Keratinocyte (primary cell): ENCODE data around the gene KLRK1. TPM values are rescaled to one million over a fixed set of nuclear protein-coding genes. Genes with fewer than 3 reads are reported as not detected.

Experiments
- DNase-seq: peaks from one replicate; pipeline ENCODE4 v3.0.0-alpha.2; 2011; ENCODE audit warnings: low read depth, missing footprints, low spot score
- FAIRE-seq: peaks from 2 replicates; lab custom pipeline; 2011; peaks lifted over from hg19 to GRCh38; lab: Jason Lieb, UNC
- H2AFZ ChIP-seq: 2 replicates; pipeline ENCODE4 v1.6.0; 2012; ENCODE audit warnings: low read length, control low read depth, inconsistent platforms; ENCODE audit not compliant: control insufficient read depth
- H3K27ac ChIP-seq: 2 replicates; pipeline ENCODE4 v1.5.1; 2011; ENCODE audit warnings: low read length; ENCODE audit not compliant: control insufficient read depth, insufficient read depth
- H3K27me3 ChIP-seq: 3 replicates; pipeline ENCODE4 v1.6.0; 2011; ENCODE audit warnings: low read length; ENCODE audit not compliant: control insufficient read depth, insufficient read depth; ENCODE audit errors: extremely low read depth
- H3K36me3 ChIP-seq, 2 experiments: 2 replicates in 1 of 2; 3 replicates in 1 of 2; pipeline ENCODE4 v1.5.1; 2011; ENCODE audit warnings: low read length in 2 of 2, mild to moderate bottlenecking in 1 of 2; ENCODE audit not compliant: control insufficient read depth in 2 of 2, insufficient read depth in 2 of 2; ENCODE audit errors: extremely low read depth in 1 of 2
- H3K4me1 ChIP-seq: 3 replicates; pipeline ENCODE4 v1.5.1; 2011; ENCODE audit warnings: low read length; ENCODE audit not compliant: control insufficient read depth, insufficient read depth; ENCODE audit errors: extremely low read depth
- H3K4me2 ChIP-seq: 3 replicates; pipeline ENCODE4 v1.6.0; 2011; ENCODE audit warnings: low read depth, low read length; ENCODE audit not compliant: control insufficient read depth, insufficient read depth; ENCODE audit errors: extremely low read depth
- H3K4me3 ChIP-seq, 3 experiments: fragments of 200-600 bp in 1 of 3; sonication (generic) in 1 of 3; 2 replicates in 2 of 3; 3 replicates in 1 of 3; pipeline ENCODE4 v1.5.1; 2011 to 2016; ENCODE audit warnings: low read length in 3 of 3, mild to moderate bottlenecking in 3 of 3, control low read depth in 2 of 3, inconsistent platforms in 1 of 3, low read depth in 1 of 3, mixed read lengths in 1 of 3, mixed run types in 1 of 3, moderate library complexity in 1 of 3; ENCODE audit not compliant: control insufficient read depth in 2 of 3, insufficient read depth in 2 of 3; ENCODE audit errors: extremely low read depth in 1 of 3
- H3K79me2 ChIP-seq: 2 replicates; pipeline ENCODE4 v1.6.0; 2012; ENCODE audit warnings: low read length; ENCODE audit not compliant: control insufficient read depth, insufficient read depth
- H3K9ac ChIP-seq: 3 replicates; pipeline ENCODE4 v1.6.0; 2011; ENCODE audit warnings: low read length; ENCODE audit not compliant: control insufficient read depth, insufficient read depth; ENCODE audit errors: extremely low read depth
- H3K9me1 ChIP-seq: 3 replicates; pipeline ENCODE4 v1.6.0; 2011; ENCODE audit warnings: low read length; ENCODE audit not compliant: control insufficient read depth, insufficient read depth; ENCODE audit errors: extremely low read depth
- H3K9me3 ChIP-seq: 2 replicates; pipeline ENCODE4 v1.5.1; 2012; ENCODE audit warnings: low read depth, low read length; ENCODE audit not compliant: control insufficient read depth
- H4K20me1 ChIP-seq: 3 replicates; pipeline ENCODE4 v1.6.0; 2011; ENCODE audit warnings: low read length; ENCODE audit not compliant: control insufficient read depth, insufficient read depth; ENCODE audit errors: extremely low read depth
- CTCF ChIP-seq, 3 experiments: IDR thresholded peaks in 1 of 3; conservative IDR thresholded peaks in 1 of 3; optimal IDR thresholded peaks in 1 of 3; 2 replicates in 2 of 3; 3 replicates in 1 of 3; pipeline versions ENCODE3 to v1.5.1; 2011; ENCODE audit warnings: low read length in 3 of 3, mild to moderate bottlenecking in 3 of 3, moderate library complexity in 2 of 3, control low read depth in 1 of 3, inconsistent platforms in 1 of 3; ENCODE audit not compliant: insufficient read depth in 2 of 3; ENCODE audit errors: extremely low read depth in 1 of 3
- EZH2 ChIP-seq: IDR thresholded peaks from one replicate; pipeline ENCODE4 v1.6.1; 2012; ENCODE audit warnings: inconsistent platforms, mild to moderate bottlenecking, low read length, moderate library complexity
- dilution Hi-C: fragments of 300-500 bp; cut with MboI; formaldehyde crosslinking; loops from one replicate; pipeline ENCODE4 v1.7.0; 2020; ENCODE audit warnings: low sequenced_read_pairs; ENCODE audit not compliant: extremely low pct_ligation_motif_present
- polyA plus RNA-seq, 5 experiments: library from polyadenylated mRNA; depleted of rRNA in 3 of 5; stranded (reverse) in 3 of 5; stranded (forward) in 1 of 5; unstranded in 1 of 5; fragments of >200 nt; gene quantifications; 1 replicate in 1 of 5; 2 replicates in 3 of 5; 3 replicates in 1 of 5; pipeline versions ENCODE4 v1.2.1 to v1.2.3, GENCODE V29; 2011 to 2012; ENCODE audit warnings: missing spikeins in 2 of 5, low read depth in 1 of 5, low replicate concordance in 1 of 5

The KLRK1 gene
- polyA plus RNA-seq, 1 donor (not counting 4 experiments of a cell fraction or from before 2014, with no cell fraction given), result not detected

- peaks cover 18% of the 10 kb centered on the region for H3K79me2 ChIP-seq
- no peaks in the 10 kb centered on the region for H3K27me3 ChIP-seq
- H3K4me3 ChIP-seq, result peak overlapping the region; percentile 67 to 81 (median 80)
- peak overlapping the region; percentile 86 for H3K9ac ChIP-seq
- DNase-seq (no peak), FAIRE-seq (no peak)
- peaks cover 44% of the 10 kb centered on the region for H3K4me1 ChIP-seq
- TF ChIP-seq EZH2, result no peak
- no peak for TF ChIP-seq CTCF (optimal IDR thresholded peaks at IDR 0.05 in 1 of 3, IDR thresholded peaks at IDR 0.05 in 1 of 3, conservative IDR thresholded peaks at IDR 0.05 in 1 of 3; ENCODE audit: extremely low read depth in 1 of 3, insufficient read depth in 2 of 3, low read length in 3 of 3)
- dilution Hi-C loops, result no loop called here
- no peaks in the 10 kb centered on the region for H4K20me1 ChIP-seq
- H2AFZ ChIP-seq, result peak overlapping the region; percentile 42
- H3K9me1 ChIP-seq, result no peaks in the 10 kb centered on the region
- H3K36me3 ChIP-seq, result no peaks in the 10 kb centered on the region
- peak overlapping the region; percentile 90 for H3K4me2 ChIP-seq
- no peaks in the 10 kb centered on the region for H3K9me3 ChIP-seq
- peak overlapping the region; percentile 91 for H3K27ac ChIP-seq
Measured at GRCh38 chr12:10362325-10362724, 27.5 kb downstream of the KLRK1 start.

GRCh38 chr12:10361622-10362021 lies 28.2 kb downstream of the KLRK1 start:
- Histone ChIP-seq H3K4me1 (peaks cover 44% of the 10 kb centered on the region), H3K27ac (peak overlapping the region; percentile 91), H3K4me3 (peak overlapping the region in 2 of 3 experiments; percentile 34 to 81), H3K9me1 (no peaks in the 10 kb centered on the region), H4K20me1 (no peaks in the 10 kb centered on the region), H3K4me2 (peak overlapping the region; percentile 90), H3K27me3 (no peaks in the 10 kb centered on the region), H3K79me2 (peaks cover 15% of the 10 kb centered on the region), H3K36me3 (no peaks in the 10 kb centered on the region), H3K9me3 (no peaks in the 10 kb centered on the region), H2AFZ (peak overlapping the region; percentile 66), H3K9ac (peak overlapping the region; percentile 45)
- dilution Hi-C loops, result no loop called here
- TF ChIP-seq EZH2 (no peak), CTCF (optimal IDR thresholded peaks at IDR 0.05 in 1 of 3, IDR thresholded peaks at IDR 0.05 in 1 of 3, conservative IDR thresholded peaks at IDR 0.05 in 1 of 3; ENCODE audit: extremely low read depth in 1 of 3, insufficient read depth in 2 of 3, low read length in 3 of 3) (no peak)
- DNase-seq (no peak), FAIRE-seq (no peak)
